HG02981 (cell line): Measurements from ENCODE around the gene DHX8.
A peak's percentile ranks its signal among the peaks of the same experiment; 100 is the strongest.

Source experiments
- ATAC-seq: cut with Tn5 transposase; IDR thresholded peaks from one replicate; pipeline ENCODE4 v1.9.1; 2021; ENCODE audit warnings: mild to moderate bottlenecking, moderate library complexity; ENCODE audit not compliant: unreplicated experiment

The DHX8 gene

GRCh38 chr17:43546319-43547188, 62.8 kb downstream of the DHX8 start, which contains the start of gene ETV4:
Gene ETV4 (minus strand): TSS chr17:43546340. CDS start chr17:43545617, 723 bp downstream.
- peak; percentile 73 for ATAC-seq

DNA sequence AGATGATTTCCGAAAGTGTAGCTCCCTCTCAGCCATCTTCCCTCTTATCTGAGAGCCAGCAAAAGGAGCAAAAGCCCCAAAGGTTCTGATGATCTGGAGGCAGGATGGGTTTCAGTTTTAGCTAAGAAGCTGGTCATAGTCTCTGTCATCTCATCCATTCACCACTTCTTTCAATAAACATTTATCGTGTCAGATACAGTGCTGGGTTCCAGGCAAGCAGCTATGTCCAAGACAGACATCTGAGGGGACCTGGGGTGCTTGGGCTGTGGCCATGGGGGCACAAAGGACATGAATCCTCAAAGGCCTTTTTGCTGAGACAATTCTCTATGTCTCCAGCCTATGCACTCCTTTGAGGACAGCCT, 63.4 kb downstream of the DHX8 start:
- no peak for ATAC-seq

- no peak for ATAC-seq
Observed at GRCh38 chr17:43547659-43548256, 64.0 kb downstream of the DHX8 start.

GRCh38 chr17:43548689-43549379, 65.1 kb downstream of the DHX8 start:
- no peak for ATAC-seq

DNA sequence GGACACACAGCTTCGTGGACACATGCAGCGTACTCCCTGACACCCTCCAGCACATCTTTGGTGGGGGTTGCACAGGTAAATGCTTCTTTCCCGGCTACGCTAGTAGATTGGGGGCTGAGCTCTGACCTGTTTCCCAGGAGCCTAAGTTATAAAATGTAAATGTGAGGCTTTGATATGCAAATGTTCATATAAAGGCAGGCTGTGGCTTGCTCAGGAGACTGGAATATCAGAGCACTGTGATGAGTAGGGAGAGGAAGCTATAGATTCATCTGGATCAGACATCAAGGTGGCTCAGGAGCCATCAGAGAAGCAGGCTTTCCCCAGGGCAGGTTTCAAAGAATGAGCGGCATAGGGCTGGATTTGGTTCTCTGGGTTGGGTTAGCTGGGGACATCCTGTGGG, 65.7 kb downstream of the DHX8 start:
- ATAC-seq: no peak

DNA sequence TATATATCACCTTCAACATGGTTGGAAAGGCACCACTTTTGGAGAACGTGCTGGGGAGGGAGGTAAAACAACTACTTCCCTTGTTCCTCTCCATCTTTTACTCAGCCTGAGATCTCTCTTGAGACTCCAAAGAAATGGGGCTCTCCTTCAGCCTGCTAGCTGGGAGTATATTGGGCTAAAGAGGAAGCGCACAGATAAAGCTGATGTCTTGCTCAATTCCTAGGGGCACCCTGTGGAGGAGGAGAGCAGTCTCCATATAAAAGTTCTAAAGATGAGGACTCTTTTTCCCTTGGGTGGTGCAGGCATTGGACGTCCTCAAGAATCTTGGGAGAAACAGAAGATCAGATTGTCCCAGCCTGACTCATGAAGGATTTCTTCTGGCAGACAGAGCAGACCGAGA, 67.0 kb downstream of the DHX8 start:
- no peak for ATAC-seq

DNA sequence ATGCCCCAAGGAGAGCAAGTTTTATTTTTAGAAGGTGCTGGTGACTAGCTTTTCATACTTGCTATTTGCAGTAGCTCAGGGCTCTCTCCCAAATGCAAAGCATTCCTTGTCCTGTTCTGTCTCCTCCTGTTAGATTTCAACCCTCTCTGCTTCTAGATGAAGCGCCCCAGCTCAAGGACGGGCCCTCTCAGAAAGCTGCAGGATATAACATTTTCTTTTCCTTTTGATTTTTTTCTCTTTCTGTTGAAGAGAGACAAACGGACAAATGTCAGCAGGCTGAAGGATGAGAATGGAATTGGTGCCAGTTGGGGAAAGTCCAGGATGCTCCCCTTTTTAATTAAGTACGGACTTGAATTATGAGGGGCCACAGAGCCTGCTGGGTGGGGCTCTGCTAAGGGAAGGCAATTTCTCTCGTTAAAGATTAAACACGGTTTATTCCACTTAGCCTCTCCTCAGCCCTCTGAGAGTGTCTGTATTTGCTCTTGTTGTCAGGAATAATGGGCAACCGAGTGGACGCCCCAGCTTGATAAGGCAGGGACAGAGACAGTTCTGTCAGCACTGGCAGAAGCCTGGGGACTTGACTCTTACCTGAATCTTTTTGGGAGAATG, 68.6 kb downstream of the DHX8 start:
- ATAC-seq: no peak

DNA sequence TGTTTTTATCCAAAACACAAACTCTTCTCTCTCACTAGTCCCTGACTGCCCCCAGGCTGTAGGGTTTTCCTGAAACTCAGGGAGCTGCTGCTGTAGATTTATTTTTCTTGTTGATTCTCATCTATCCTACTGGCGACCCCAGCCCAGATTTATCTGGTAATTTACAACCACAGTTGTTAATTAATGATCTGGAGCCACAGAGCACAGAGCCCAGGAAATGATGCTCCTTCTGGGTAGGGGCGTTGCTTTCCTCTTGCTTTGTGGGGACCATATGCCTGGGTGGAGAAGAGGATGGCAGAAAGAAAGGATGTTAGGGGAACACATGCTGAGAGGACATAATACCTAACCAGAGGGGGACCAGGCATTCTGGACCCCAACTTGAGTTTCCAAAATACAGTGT, 69.8 kb downstream of the DHX8 start:
- ATAC-seq: no peak

- ATAC-seq: no peak
Observed at GRCh38 chr17:43554857-43555256, 71.1 kb downstream of the DHX8 start.

- ATAC-seq: no peak
Observed at GRCh38 chr17:43556292-43556691, 72.5 kb downstream of the DHX8 start.

GRCh38 chr17:43558805-43559160, 75.0 kb downstream of the DHX8 start:
- ATAC-seq: no peak

- no peak for ATAC-seq
Observed at GRCh38 chr17:43559161-43559816, 75.5 kb downstream of the DHX8 start.

GRCh38 chr17:43560461-43561427, 77.0 kb downstream of the DHX8 start:
- no peak for ATAC-seq

- no peak for ATAC-seq
Observed at GRCh38 chr17:43562679-43563599, 79.2 kb downstream of the DHX8 start.

- ATAC-seq: no peak
Observed at GRCh38 chr17:43563600-43564594, 80.1 kb downstream of the DHX8 start.

GRCh38 chr17:43568506-43569082, 84.8 kb downstream of the DHX8 start:
- no peak for ATAC-seq

- ATAC-seq: no peak
Observed at GRCh38 chr17:43570518-43570928, 86.7 kb downstream of the DHX8 start.
